HG03039 (cell line): ENCODE results near the gene CYP26B1.

Experiments used
- ATAC-seq: cut with Tn5 transposase; IDR thresholded peaks from one replicate; pipeline ENCODE4 v1.9.1; 2021; ENCODE audit warnings: mild to moderate bottlenecking, moderate library complexity; ENCODE audit not compliant: unreplicated experiment

Gene CYP26B1

DNA sequence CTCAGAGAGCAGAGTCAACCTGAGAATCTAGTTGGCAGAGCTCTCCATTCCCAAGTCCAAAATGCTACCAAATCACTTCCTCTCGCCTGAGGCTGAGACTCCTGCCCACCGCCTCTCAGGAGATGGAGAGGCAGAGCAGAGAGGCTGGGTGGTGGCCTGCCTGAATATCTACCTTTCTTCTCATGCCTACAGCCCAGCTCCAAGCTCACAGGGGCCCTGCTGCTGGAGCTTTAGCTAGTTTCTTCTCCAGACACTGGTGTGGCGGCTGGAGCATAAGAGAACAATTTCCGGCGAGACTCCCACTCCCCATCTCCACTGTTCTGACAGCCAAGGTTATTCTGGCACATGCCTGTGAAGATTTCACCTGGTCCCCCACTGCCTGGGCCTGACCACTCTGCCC, 8.1 kb upstream of the CYP26B1 start:
- no peak for ATAC-seq

- ATAC-seq: no peak
These were observed 7.5 kb upstream of the CYP26B1 start for GRCh38 chr2:72155151-72155550.

DNA sequence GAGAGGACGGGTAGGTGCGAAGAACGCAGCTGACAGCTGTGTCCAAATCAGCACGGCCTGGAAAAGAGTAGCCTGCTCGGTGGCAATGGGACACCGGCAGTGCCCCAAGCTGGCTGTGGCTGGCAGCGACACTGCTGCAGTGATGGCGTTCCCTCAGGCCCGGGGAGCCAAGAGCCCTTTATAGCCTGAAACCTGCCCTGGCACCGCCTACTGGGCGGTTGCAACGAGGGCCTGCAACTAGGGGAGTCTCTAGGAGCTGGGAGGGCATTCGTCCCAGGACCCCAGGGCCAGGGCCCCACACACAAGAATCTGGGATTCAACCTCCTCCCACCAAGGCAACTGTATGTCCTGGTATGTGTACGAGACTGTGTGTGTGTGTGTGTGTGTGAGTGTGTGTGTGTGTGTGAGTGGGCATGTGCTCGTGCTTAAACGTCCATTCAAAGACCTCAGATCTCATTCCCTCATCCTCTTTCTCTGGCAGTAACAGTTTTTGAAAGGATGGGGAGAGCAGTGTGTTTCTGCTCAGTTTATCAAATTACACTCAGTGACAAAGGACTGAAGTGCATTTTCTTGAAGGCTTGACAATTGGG, 6.8 kb upstream of the CYP26B1 start:
- ATAC-seq: no peak

DNA sequence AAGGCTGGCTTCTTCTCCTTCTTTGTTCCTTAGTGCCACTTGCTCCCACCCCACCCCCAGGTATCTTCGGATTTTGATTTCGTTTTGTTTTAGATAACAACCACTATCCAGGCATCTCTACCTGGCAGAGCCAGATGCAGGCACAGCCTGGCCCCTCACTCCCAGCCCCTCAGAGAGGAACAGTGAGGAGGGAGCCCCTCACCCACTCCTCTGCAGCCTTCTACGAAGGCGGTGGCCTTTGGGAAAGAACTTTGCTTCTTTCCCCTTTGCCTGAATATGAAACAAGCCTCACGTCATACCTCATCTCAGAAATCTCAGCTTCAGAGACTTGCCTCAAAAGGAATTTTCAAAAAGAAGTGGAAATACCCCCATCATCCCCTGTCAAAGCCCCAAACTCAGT, 6.3 kb upstream of the CYP26B1 start:
- ATAC-seq: no peak

- ATAC-seq: no peak
These were observed 5.5 kb upstream of the CYP26B1 start for GRCh38 chr2:72153026-72153791.

DNA sequence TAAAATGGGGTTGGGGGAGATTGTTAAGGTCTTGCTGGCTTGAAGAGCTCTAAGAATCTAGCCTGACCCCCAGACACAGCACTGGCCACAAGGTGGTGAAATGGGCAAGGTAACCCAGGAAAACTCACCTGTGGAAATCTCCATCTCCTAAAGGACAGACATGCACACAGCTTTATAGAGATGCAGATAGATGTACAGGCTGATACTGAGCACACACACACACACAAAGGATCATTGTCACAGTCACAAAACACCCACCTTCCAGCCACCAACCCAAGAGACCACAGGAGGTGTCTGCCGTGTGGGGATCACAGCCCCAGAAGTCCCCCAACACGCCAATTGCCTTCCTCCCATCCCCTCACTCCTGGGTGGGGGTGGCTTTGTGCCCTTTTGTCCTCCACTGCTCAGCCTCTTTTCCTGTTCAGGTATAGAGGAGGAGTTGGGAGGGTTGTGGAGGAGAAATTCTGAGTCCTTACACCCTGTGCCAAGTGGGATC, 3.2 kb upstream of the CYP26B1 start:
- no peak for ATAC-seq

GRCh38 chr2:72150157-72150860, 2.6 kb upstream of the CYP26B1 start:
- ATAC-seq: peak; percentile 75

GRCh38 chr2:72149556-72150156, 2.0 kb upstream of the CYP26B1 start:
- ATAC-seq: no peak

DNA sequence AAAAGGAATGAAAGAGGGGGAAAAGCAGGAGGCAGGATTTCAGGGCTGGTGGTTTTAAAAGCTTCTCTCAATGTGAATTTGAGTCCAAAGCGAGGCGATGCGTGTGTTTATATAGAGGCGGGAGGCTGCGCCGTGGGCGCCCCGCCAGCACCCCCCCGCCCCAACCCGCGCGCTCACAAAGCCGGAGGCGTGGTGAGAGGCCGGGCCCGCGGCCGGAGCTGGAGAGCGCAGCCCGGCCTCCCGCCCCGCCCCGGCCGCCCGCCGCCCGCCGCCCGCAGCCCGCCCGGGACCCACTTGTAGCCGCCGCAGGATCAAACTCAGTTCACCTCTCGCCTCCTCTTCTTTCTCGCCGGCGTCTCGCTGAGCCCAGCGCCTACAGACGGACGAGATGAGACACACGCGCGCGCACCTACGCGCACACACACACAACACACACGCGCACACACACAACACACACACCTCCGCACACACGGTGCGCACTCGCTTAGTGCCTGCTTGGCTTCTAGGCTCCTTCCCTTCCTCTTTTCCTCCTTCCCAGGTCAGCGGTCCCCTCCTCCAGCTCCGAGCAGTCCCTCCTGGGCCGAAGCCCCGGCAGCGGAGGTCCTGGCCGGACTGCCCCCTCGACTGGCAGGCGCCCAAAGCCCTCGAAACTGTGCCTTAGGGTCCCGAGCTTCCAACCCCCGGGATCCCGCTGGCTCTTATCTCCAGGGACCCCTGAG, 1.3 kb upstream of the CYP26B1 start:
- ATAC-seq: no peak

DNA sequence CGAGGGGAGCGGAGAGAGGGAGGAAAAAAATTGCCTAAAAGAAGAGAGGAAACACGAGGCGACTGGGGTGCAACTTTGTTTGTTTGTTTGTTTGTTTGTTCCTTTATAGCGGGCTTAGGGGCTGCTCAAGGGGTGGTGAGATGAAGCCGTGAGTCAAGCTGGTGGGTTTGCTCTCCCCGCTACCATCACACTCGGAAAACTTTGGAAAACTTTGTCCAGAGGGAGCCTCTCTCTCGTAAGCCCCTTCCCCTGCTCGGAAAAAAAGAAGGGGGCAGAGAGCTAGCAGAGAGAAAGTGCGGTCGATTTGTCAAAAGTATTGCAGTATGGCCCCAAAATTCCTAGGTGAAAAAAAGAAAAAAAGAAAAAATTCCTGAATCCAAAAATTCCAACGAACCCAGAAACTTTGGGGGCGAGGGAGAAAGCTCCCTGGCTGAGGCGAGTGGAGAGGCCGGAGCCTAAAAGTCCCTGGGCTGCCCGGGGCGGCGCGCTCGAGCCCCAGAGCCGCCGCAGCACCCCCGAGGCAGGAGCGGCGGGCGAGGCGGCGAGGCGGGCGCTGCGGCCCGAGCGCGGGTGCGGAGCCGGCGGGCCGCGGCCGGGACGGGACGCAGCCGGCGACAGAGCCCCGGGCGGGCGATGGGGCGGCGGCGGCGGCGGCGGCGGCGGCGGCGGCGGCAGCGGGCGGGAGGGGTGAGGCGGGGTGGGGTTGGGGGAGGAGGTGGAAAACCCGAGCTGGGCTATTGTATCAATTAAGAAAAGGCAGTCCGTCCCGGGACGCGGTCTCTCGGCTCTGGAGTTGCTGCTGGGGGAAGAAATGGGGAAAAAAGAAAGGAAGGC, 558 bp upstream of the CYP26B1 start:
- ATAC-seq: no peak

GRCh38 chr2:72146347-72147302, 1.0 kb downstream of the CYP26B1 start:
- no peak for ATAC-seq

GRCh38 chr2:72145658-72146329, 1.9 kb downstream of the CYP26B1 start:
- no peak for ATAC-seq

DNA sequence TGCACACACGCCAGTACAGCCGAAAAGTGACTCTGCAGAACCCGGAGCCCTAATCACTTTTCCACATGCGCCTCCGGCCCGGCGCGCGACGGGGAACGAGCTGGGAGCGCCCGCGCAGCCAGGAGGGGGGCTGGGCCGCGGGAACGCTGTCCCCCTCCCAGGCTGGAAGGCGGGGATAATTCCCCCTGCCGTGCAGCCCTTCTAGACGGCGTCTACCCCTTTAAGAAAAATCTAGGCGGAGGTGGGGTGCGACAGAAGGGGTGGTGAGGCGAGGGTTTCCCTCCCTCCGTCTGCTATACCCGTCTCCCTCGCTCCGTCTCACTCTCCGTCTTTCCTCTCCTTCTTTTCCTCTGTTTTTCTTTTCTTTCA, 2.4 kb downstream of the CYP26B1 start:
- ATAC-seq: no peak

DNA sequence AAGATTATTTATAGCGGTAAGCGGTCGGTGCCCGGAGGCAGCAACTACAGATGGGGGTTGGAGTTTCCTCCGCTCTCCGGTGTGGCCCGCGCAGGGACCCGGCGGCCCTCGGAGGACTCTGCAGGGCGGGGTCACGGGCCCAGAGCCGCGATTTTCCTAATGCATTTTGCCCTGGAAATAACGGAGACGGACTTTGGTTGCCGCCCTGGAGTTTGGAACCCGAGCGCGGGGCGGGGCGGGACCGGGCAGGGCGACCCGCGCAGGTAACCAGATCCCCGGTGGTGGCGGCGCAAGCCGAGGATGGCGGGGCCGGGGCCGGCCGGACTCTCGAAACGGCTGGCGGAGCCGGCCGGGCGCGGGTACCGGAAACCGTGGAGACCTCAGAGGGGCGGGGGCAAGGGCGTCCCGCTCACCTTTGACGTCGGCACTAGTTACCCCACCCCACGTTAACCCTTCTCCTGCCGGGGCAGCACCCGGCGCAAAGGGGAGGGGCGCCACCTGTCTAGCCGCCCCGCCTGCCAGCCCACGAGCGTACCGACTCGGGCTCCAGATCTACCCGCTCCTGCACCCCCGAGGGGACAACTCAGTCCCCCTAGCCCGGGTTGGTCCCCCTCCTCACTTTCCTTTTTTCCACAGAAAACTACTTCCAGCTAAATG, 2.9 kb downstream of the CYP26B1 start:
- ATAC-seq: no peak

DNA sequence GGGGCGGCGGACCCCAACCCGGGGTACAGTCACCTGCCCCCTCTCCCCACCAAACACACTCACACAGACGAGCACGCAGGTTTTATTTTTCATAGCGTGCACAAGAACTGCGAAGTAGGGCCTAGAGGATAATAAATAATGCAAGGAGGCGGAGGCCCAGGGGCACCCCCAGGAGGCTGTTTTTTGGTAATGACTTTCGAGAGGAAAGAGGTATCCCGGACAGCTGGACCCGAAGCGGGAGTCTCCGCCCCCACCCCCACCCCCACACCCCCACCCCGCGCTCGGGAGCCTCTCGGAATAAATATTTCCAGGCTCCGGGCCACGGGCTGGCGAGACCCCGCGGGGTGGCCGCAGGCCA, 3.4 kb downstream of the CYP26B1 start:
- ATAC-seq: no peak

GRCh38 chr2:72143441-72144273, 4.0 kb downstream of the CYP26B1 start:
- ATAC-seq: no peak
